Measurements from ENCODE around the gene IFRD2.
A peak's percentile ranks its signal among the peaks of the same experiment; 100 is the strongest.

The IFRD2 gene

DNA sequence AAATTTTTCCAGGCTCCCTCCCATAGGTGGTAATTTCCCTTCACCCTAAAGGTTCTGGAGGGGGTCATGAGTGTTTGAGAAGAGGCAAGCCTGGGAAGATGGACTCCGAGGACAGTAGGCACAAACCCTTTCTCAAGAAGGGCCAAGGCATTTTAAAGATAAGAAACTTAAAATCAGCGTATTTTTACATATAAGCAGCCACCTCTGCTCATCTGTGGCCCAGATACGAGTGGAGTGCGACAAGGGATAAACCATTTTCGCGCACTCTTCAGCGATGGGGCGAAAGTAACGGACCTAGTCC is 47.9 kb upstream of the IFRD2 start:
- H3K36me3 ChIP-seq (replicated peaks in 1 of 2; ENCODE audit: control insufficient read depth in 2 of 2, insufficient read depth in 2 of 2, low read length in 2 of 2), result peaks cover 0 to 9% of the 10 kb centered on the region in 2 donors

DNA sequence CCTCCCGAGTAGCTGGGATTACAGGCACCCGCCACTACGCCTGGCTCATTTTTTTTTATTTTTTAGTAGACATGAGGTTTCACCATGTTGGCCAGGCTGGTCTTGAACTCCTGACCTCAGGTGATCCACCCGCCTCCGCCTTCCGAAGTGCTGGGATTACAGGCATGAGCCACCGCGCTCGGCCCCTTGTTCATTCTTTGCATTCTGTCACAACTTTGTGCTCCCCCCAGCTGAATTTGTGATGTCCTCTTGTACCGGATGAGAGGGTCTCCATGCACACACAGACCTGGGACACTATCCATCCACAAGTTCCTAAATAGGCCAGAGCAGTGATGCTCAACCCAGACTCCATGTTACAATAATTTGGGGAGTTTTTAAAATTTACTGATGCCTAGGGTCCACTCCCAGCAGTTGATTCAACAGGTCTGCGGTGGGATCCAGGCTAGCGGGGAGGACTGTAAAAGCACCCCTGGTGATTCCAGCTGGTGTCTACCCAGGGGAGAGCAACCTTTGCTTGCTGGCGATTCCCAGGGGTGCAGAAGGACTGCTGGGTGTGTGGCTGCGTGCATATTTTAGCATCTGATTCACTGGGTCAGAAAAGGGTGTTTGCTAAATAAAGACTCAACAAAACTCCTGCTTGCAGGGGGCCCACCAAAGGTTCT is 47.4 kb upstream of the IFRD2 start:
- DNase-seq (ENCODE audit: low spot score), result no peak
- no peak overlapping the region for H3K18ac ChIP-seq (ENCODE audit: low read length)
- no peak overlapping the region for H3K14ac ChIP-seq (ENCODE audit: low read length)
- H2BK15ac ChIP-seq (ENCODE audit: low read length), result no peak overlapping the region
- peaks cover 6% of the 10 kb centered on the region for H3K79me1 ChIP-seq (ENCODE audit: low read depth, low read length)
- peaks cover 2 to 6% of the 10 kb centered on the region in 2 donors for H3K9me3 ChIP-seq (replicated peaks in 1 of 2; ENCODE audit: control insufficient read depth in 2 of 2, insufficient read depth in 1 of 2, low read depth in 1 of 2, low read length in 2 of 2)
- no peak overlapping the region for H3K4me2 ChIP-seq (ENCODE audit: insufficient read depth, low read length, poor library complexity, severe bottlenecking)
- no peak overlapping the region for H3K27ac ChIP-seq (replicated peaks; ENCODE audit: low read length)
- H4K91ac ChIP-seq (ENCODE audit: low read depth, low read length, poor library complexity), result no peak overlapping the region
- peaks cover 13 to 14% of the 10 kb centered on the region in 2 donors for H3K4me1 ChIP-seq (ENCODE audit: control insufficient read depth in 2 of 2, insufficient read depth in 1 of 2, low read depth in 1 of 2, low read length in 2 of 2)
- peaks cover 0 to 11% of the 10 kb centered on the region in 2 donors for H3K36me3 ChIP-seq (replicated peaks in 1 of 2; ENCODE audit: control insufficient read depth in 2 of 2, insufficient read depth in 2 of 2, low read length in 2 of 2)
- WGBS, 2 donors (ENCODE audit: extremely low coverage in 2 of 2, insufficient read length in 2 of 2, insufficient replicate concordance in 1 of 2), result no CpG with 5 or more reads among the region's 14 CpGs
- H2AK5ac ChIP-seq (ENCODE audit: low read depth, low read length), result no peak overlapping the region
- H3K23ac ChIP-seq (ENCODE audit: low read depth, low read length, poor library complexity), result no peak overlapping the region
- no peak overlapping the region for H2BK12ac ChIP-seq (ENCODE audit: low read length)
- no peak overlapping the region for H3K4me3 ChIP-seq (ENCODE audit: low read length in 2 of 2)
- H2BK5ac ChIP-seq (ENCODE audit: low read length), result no peak overlapping the region
- no peak overlapping the region for H2AFZ ChIP-seq (ENCODE audit: low read length)
- peaks cover 16 to 56% (median 50%) of the 10 kb centered on the region in 3 experiments for H3K27me3 ChIP-seq (ENCODE audit: control insufficient read depth in 3 of 3, insufficient read depth in 3 of 3, low read depth in 1 of 3, low read length in 3 of 3)
- H3K4ac ChIP-seq (ENCODE audit: low read length), result no peak overlapping the region
- H3K9ac ChIP-seq (ENCODE audit: low read depth, low read length, poor library complexity), result no peak overlapping the region
- no peak overlapping the region for H2BK120ac ChIP-seq (ENCODE audit: low read depth, low read length)
- no peak overlapping the region for H4K8ac ChIP-seq (ENCODE audit: low read depth, low read length)

More for the DNA sequence above, 47.9 kb upstream of the IFRD2 start:
- Histone ChIP-seq H2BK12ac (ENCODE audit: low read length) (no peak overlapping the region), H3K14ac (ENCODE audit: low read length) (peak overlapping the region; percentile 47), H2AK5ac (ENCODE audit: low read depth, low read length) (peak overlapping the region; percentile 65), H2BK120ac (ENCODE audit: low read depth, low read length) (no peak overlapping the region), H3K27ac (replicated peaks; ENCODE audit: low read length) (no peak overlapping the region), H3K4me2 (ENCODE audit: insufficient read depth, low read length, poor library complexity, severe bottlenecking) (peak overlapping the region; percentile 58), H3K4me3 (ENCODE audit: low read length in 2 of 2) (no peak overlapping the region), H3K9ac (ENCODE audit: low read depth, low read length, poor library complexity) (peak overlapping the region; percentile 82), H2BK15ac (ENCODE audit: low read length) (no peak overlapping the region), H2AFZ (ENCODE audit: low read length) (peak overlapping the region; percentile 69), H3K4me1 (ENCODE audit: control insufficient read depth in 2 of 2, insufficient read depth in 1 of 2, low read depth in 1 of 2, low read length in 2 of 2) (peaks cover 14 to 15% of the 10 kb centered on the region in 2 donors), H3K23ac (ENCODE audit: low read depth, low read length, poor library complexity) (peak overlapping the region; percentile 83), H3K79me1 (ENCODE audit: low read depth, low read length) (peaks cover 6% of the 10 kb centered on the region), H2BK5ac (ENCODE audit: low read length) (no peak overlapping the region), H3K18ac (ENCODE audit: low read length) (peak overlapping the region; percentile 93), H3K4ac (ENCODE audit: low read length) (no peak overlapping the region), H3K27me3 (ENCODE audit: control insufficient read depth in 3 of 3, insufficient read depth in 3 of 3, low read depth in 1 of 3, low read length in 3 of 3) (peaks cover 16 to 61% (median 54%) of the 10 kb centered on the region in 3 experiments), H4K8ac (ENCODE audit: low read depth, low read length) (no peak overlapping the region), H3K9me3 (replicated peaks in 1 of 2; ENCODE audit: control insufficient read depth in 2 of 2, insufficient read depth in 1 of 2, low read depth in 1 of 2, low read length in 2 of 2) (peaks cover 2 to 6% of the 10 kb centered on the region in 2 donors), H4K91ac (ENCODE audit: low read depth, low read length, poor library complexity) (no peak overlapping the region)
- no peak for DNase-seq (ENCODE audit: low spot score)
- WGBS, 2 donors (ENCODE audit: extremely low coverage in 2 of 2, insufficient read length in 2 of 2, insufficient replicate concordance in 1 of 2), result no CpG with 5 or more reads among the region's 9 CpGs

GRCh38 chr3:50338965-50339364 is 46.7 kb upstream of the IFRD2 start:
- Histone ChIP-seq H3K36me3 (replicated peaks in 1 of 2; ENCODE audit: control insufficient read depth in 2 of 2, insufficient read depth in 2 of 2, low read length in 2 of 2) (peaks cover under 1 to 18% of the 10 kb centered on the region in 2 donors), H3K4me2 (ENCODE audit: insufficient read depth, low read length, poor library complexity, severe bottlenecking) (no peak overlapping the region), H2AFZ (ENCODE audit: low read length) (no peak overlapping the region), H2BK120ac (ENCODE audit: low read depth, low read length) (no peak overlapping the region), H2BK15ac (ENCODE audit: low read length) (no peak overlapping the region), H3K4me1 (ENCODE audit: control insufficient read depth in 2 of 2, insufficient read depth in 1 of 2, low read depth in 1 of 2, low read length in 2 of 2) (peaks cover 13 to 14% of the 10 kb centered on the region in 2 donors), H2BK12ac (ENCODE audit: low read length) (no peak overlapping the region), H3K23ac (ENCODE audit: low read depth, low read length, poor library complexity) (no peak overlapping the region), H3K79me1 (ENCODE audit: low read depth, low read length) (peaks cover 6% of the 10 kb centered on the region), H2BK5ac (ENCODE audit: low read length) (no peak overlapping the region), H3K27ac (replicated peaks; ENCODE audit: low read length) (no peak overlapping the region), H3K9me3 (replicated peaks in 1 of 2; ENCODE audit: control insufficient read depth in 2 of 2, insufficient read depth in 1 of 2, low read depth in 1 of 2, low read length in 2 of 2) (peaks cover 2 to 6% of the 10 kb centered on the region in 2 donors), H3K4ac (ENCODE audit: low read length) (no peak overlapping the region), H2AK5ac (ENCODE audit: low read depth, low read length) (no peak overlapping the region), H4K8ac (ENCODE audit: low read depth, low read length) (no peak overlapping the region), H3K18ac (ENCODE audit: low read length) (no peak overlapping the region), H3K27me3 (ENCODE audit: control insufficient read depth in 3 of 3, insufficient read depth in 3 of 3, low read depth in 1 of 3, low read length in 3 of 3) (peaks cover 16 to 50% (median 50%) of the 10 kb centered on the region in 3 experiments), H3K14ac (ENCODE audit: low read length) (no peak overlapping the region), H3K4me3 (ENCODE audit: low read length in 2 of 2) (no peak overlapping the region), H3K9ac (ENCODE audit: low read depth, low read length, poor library complexity) (no peak overlapping the region), H4K91ac (ENCODE audit: low read depth, low read length, poor library complexity) (no peak overlapping the region)
- WGBS, 2 donors (ENCODE audit: extremely low coverage in 2 of 2, insufficient read length in 2 of 2, insufficient replicate concordance in 1 of 2), result no CpG with 5 or more reads among the region's 5 CpGs
- no peak for DNase-seq (ENCODE audit: low spot score)

DNA sequence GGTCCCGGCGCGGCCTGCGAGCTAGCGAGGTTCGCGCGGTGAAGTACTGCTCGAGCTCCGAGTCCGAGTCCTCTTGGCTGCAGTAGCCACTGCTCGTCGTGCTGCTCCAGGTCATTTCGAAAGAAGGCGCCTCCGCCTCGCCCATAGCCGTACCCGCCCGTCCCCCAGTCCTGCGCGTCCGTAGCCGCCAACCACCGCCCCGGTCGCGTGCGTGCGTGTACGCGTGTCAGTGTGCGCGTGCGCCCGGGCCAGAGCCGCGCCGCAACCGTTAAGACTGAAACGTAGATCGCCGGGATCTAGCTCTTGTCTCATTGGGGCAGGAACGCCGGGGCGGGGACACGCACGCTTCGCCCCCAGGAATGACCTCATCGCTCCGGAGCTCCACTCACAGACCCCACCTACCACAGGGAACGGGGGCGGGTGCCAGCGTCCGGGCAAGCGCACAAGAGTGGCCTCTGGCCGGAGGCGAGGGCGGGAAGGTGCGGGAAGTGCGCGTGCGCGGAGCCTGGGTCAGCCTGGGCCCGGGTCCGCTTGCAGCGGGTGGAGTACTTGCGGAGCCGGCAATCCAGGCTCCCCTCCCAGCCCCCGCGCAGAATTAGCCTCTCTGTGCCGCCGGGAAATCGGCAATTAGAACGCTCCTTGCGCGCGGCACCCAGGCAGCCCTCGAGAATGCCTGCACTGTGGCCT is 45.1 kb upstream of the IFRD2 start:
- Histone ChIP-seq H3K9me3 (replicated peaks in 1 of 2; ENCODE audit: control insufficient read depth in 2 of 2, insufficient read depth in 1 of 2, low read depth in 1 of 2, low read length in 2 of 2) (peaks cover 2 to 6% of the 10 kb centered on the region in 2 donors), H3K4ac (ENCODE audit: low read length) (peak overlapping the region; percentile 30), H4K8ac (ENCODE audit: low read depth, low read length) (peak overlapping the region; percentile 76), H3K18ac (ENCODE audit: low read length) (peak overlapping the region; percentile 99), H2AK5ac (ENCODE audit: low read depth, low read length) (peak overlapping the region; percentile 89), H3K4me1 (ENCODE audit: control insufficient read depth in 2 of 2, insufficient read depth in 1 of 2, low read depth in 1 of 2, low read length in 2 of 2) (peaks cover 13 to 14% of the 10 kb centered on the region in 2 donors), H2BK12ac (ENCODE audit: low read length) (peak overlapping the region; percentile 91), H3K27me3 (ENCODE audit: control insufficient read depth in 3 of 3, insufficient read depth in 3 of 3, low read depth in 1 of 3, low read length in 3 of 3) (peaks cover 16 to 39% (median 33%) of the 10 kb centered on the region in 3 experiments), H4K91ac (ENCODE audit: low read depth, low read length, poor library complexity) (peak overlapping the region; percentile 97), H3K36me3 (replicated peaks in 1 of 2; ENCODE audit: control insufficient read depth in 2 of 2, insufficient read depth in 2 of 2, low read length in 2 of 2) (peaks cover 6 to 30% of the 10 kb centered on the region in 2 donors), H3K4me2 (ENCODE audit: insufficient read depth, low read length, poor library complexity, severe bottlenecking) (peak overlapping the region; percentile 92), H2BK15ac (ENCODE audit: low read length) (peak overlapping the region; percentile 72), H3K4me3 (ENCODE audit: low read length in 2 of 2) (peak overlapping the region; percentile 61 to 95), H3K27ac (replicated peaks; ENCODE audit: low read length) (peak overlapping the region; percentile 92), H3K14ac (ENCODE audit: low read length) (no peak overlapping the region), H3K9ac (ENCODE audit: low read depth, low read length, poor library complexity) (peak overlapping the region; percentile 98), H3K79me1 (ENCODE audit: low read depth, low read length) (peaks cover 10% of the 10 kb centered on the region), H2BK120ac (ENCODE audit: low read depth, low read length) (peak overlapping the region; percentile 56), H2AFZ (ENCODE audit: low read length) (peak overlapping the region; percentile 94), H2BK5ac (ENCODE audit: low read length) (peak overlapping the region; percentile 93), H3K23ac (ENCODE audit: low read depth, low read length, poor library complexity) (peak overlapping the region; percentile 89)
- WGBS, 2 donors (ENCODE audit: extremely low coverage in 2 of 2, insufficient read length in 2 of 2, insufficient replicate concordance in 1 of 2), result no CpG with 5 or more reads among the region's 79 CpGs
- DNase-seq (ENCODE audit: low spot score), result peak; percentile 98

Data from neuronal stem cell (in vitro differentiated cells).